Neural cell (in vitro differentiated cells): ENCODE measurements around the gene LRMDA. TPM values are rescaled to one million over a fixed set of nuclear protein-coding genes. Genes with fewer than 3 reads are reported as not detected.

Experiments used
- H2AFZ ChIP-seq: fragments of 200-600, 300-800 bp; sonication (generic), shearing (Covaris generic); 2 replicates; pipeline ENCODE4 v1.6.0; 2014; ENCODE audit warnings: low read depth, mild to moderate bottlenecking, antibody characterized with exemption, low read length, moderate library complexity
- H3F3A ChIP-seq: fragments of 200-600 bp; shearing (Covaris generic); 2 replicates; pipeline ENCODE4 v1.6.1; 2016; ENCODE audit warnings: mild to moderate bottlenecking, moderate library complexity, mixed read lengths, antibody characterized with exemption, low read length; ENCODE audit not compliant: insufficient read depth, poor library complexity, severe bottlenecking
- H3K27ac ChIP-seq: fragments of 200-600, 300-800 bp; sonication (generic), shearing (Covaris generic); 2 replicates; pipeline ENCODE4 v1.5.1; 2014; ENCODE audit warnings: mild to moderate bottlenecking, low read length, moderate library complexity
- H3K27me3 ChIP-seq: fragments of 300-800, 200-600 bp; sonication (generic), shearing (Covaris generic); 2 replicates; pipeline ENCODE4 v1.6.0; 2014; ENCODE audit warnings: mild to moderate bottlenecking, low read depth, low read length, moderate library complexity; ENCODE audit not compliant: insufficient read depth
- H3K36me3 ChIP-seq: fragments of 300-800, 200-600 bp; sonication (generic), shearing (Covaris generic); 2 replicates; pipeline ENCODE4 v1.5.1; 2014; ENCODE audit warnings: mild to moderate bottlenecking, antibody characterized with exemption, low read length, moderate library complexity; ENCODE audit not compliant: insufficient read depth
- H3K4me2 ChIP-seq: fragments of 300-800, 200-600 bp; sonication (generic), shearing (Covaris generic); 2 replicates; pipeline ENCODE4 v1.6.0; 2014; ENCODE audit warnings: mild to moderate bottlenecking, low read length
- H3K4me3 ChIP-seq: fragments of 300-800, 200-600 bp; sonication (generic), shearing (Covaris generic); 2 replicates; pipeline ENCODE4 v1.5.1; 2014; ENCODE audit warnings: mild to moderate bottlenecking, low read length, moderate library complexity
- H3K79me2 ChIP-seq: fragments of 200-600 bp; shearing (Covaris generic); replicated peaks from 2 replicates; pipeline ENCODE4 v1.6.0; 2014; ENCODE audit warnings: mild to moderate bottlenecking, low read length, moderate library complexity; ENCODE audit not compliant: insufficient read depth
- H3K9ac ChIP-seq: fragments of 300-800, 200-600 bp; sonication (generic), shearing (Covaris generic); 2 replicates; pipeline ENCODE4 v1.6.1; 2016; ENCODE audit warnings: mild to moderate bottlenecking, low read length, mixed read lengths
- H3K9me2 ChIP-seq: fragments of 200-600 bp; shearing (Covaris generic); 2 replicates; pipeline ENCODE4 v1.6.1; 2016; ENCODE audit warnings: mild to moderate bottlenecking, low read length, mixed read lengths; ENCODE audit not compliant: insufficient read depth
- H3K9me3 ChIP-seq: fragments of 200-600, 300-800 bp; sonication (generic), shearing (Covaris generic); 2 replicates; pipeline ENCODE4 v1.6.1; 2016; ENCODE audit warnings: mild to moderate bottlenecking, mixed run types, low read length, moderate library complexity, mixed read lengths
- H4K20me1 ChIP-seq: fragments of 200-600 bp; shearing (Covaris generic); 2 replicates; pipeline ENCODE4 v1.6.1; 2016; ENCODE audit warnings: mild to moderate bottlenecking, mixed run types; ENCODE audit not compliant: insufficient read depth
- EP300 ChIP-seq: fragments of 450-650 bp; conservative IDR thresholded peaks from 2 replicates; pipeline ENCODE4 v1.6.1; 2014; ENCODE audit warnings: antibody characterized with exemption, mild to moderate bottlenecking, moderate library complexity; ENCODE audit not compliant: poor library complexity, severe bottlenecking
- EZH2 ChIP-seq: fragments of 200-600, 300-800 bp; shearing (Covaris generic), sonication (generic); IDR thresholded peaks from 2 replicates; pipeline ENCODE4 v1.6.1; 2014; ENCODE audit warnings: antibody characterized with exemption, low read length, borderline replicate concordance, mild to moderate bottlenecking; ENCODE audit not compliant: insufficient read depth, poor library complexity, severe bottlenecking
- MXI1 ChIP-seq: fragments of 450-650 bp; conservative IDR thresholded peaks from 2 replicates; pipeline ENCODE4 v1.6.1; 2014; ENCODE audit warnings: antibody characterized with exemption, mild to moderate bottlenecking; ENCODE audit not compliant: poor library complexity, severe bottlenecking
- POLR2AphosphoS5 ChIP-seq: IDR thresholded peaks from 2 replicates; pipeline ENCODE4 v1.6.1; 2012
- RAD21 ChIP-seq: fragments of 450-650 bp; conservative IDR thresholded peaks from 2 replicates; pipeline ENCODE4 v1.6.1; 2014; ENCODE audit warnings: antibody characterized with exemption, mild to moderate bottlenecking, moderate library complexity
- SMC3 ChIP-seq: fragments of 450-650 bp; conservative IDR thresholded peaks from 2 replicates; pipeline ENCODE4 v1.6.1; 2014; ENCODE audit warnings: antibody characterized with exemption, mild to moderate bottlenecking, moderate library complexity; ENCODE audit not compliant: poor library complexity
- TAF1 ChIP-seq: IDR thresholded peaks from 2 replicates; pipeline ENCODE4 v1.6.1; 2012; ENCODE audit warnings: low read depth
- polyA plus RNA-seq: library from polyadenylated mRNA; depleted of rRNA; stranded (reverse); fragments of >200 nt; gene quantifications from 2 replicates; pipeline ENCODE4 v1.2.3, GENCODE V29; 2014
- TF ChIP-seq, protein P1 (sequence below): IDR thresholded peaks from 2 replicates; pipeline ENCODE4 v1.6.1; 2012; ENCODE audit warnings: borderline replicate concordance
- TF ChIP-seq, protein P2 (sequence below): fragments of 450-650 bp; IDR thresholded peaks from 2 replicates; pipeline ENCODE4 v1.5.1; 2014; ENCODE audit warnings: antibody characterized with exemption, mild to moderate bottlenecking, moderate library complexity; ENCODE audit not compliant: poor library complexity, severe bottlenecking

The LRMDA gene
- polyA plus RNA-seq, 1 donor from 2014 or later = 5.6 TPM

DNA sequence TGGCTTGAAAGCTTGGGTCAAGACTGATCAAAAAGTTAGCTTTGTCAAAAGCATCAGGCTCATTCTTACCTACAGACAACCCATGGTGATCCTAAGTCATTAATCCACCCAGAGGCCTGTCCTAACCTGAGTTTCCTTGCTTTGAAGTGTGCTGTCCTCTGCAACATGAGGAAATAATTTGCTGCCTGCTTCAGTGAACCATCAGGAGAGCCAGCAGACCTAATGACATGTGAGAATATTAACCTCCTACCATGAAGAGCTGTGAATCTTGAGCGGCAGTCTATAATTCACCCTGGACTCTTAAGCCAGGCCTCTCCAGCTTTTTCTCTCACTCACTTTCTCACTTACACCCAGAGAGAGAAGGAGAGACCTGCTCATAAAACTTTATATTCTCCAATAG, 590.0 kb downstream of the LRMDA start:
- no peaks in the 10 kb centered on the region for H3K9me3 ChIP-seq
- H3K36me3 ChIP-seq = no peaks in the 10 kb centered on the region
- no peak overlapping the region for H3K9ac ChIP-seq
- no peak overlapping the region for H3K4me3 ChIP-seq
- no peak overlapping the region for H2AFZ ChIP-seq
- H3K4me2 ChIP-seq = no peak overlapping the region
- TF ChIP-seq, protein P1, sequence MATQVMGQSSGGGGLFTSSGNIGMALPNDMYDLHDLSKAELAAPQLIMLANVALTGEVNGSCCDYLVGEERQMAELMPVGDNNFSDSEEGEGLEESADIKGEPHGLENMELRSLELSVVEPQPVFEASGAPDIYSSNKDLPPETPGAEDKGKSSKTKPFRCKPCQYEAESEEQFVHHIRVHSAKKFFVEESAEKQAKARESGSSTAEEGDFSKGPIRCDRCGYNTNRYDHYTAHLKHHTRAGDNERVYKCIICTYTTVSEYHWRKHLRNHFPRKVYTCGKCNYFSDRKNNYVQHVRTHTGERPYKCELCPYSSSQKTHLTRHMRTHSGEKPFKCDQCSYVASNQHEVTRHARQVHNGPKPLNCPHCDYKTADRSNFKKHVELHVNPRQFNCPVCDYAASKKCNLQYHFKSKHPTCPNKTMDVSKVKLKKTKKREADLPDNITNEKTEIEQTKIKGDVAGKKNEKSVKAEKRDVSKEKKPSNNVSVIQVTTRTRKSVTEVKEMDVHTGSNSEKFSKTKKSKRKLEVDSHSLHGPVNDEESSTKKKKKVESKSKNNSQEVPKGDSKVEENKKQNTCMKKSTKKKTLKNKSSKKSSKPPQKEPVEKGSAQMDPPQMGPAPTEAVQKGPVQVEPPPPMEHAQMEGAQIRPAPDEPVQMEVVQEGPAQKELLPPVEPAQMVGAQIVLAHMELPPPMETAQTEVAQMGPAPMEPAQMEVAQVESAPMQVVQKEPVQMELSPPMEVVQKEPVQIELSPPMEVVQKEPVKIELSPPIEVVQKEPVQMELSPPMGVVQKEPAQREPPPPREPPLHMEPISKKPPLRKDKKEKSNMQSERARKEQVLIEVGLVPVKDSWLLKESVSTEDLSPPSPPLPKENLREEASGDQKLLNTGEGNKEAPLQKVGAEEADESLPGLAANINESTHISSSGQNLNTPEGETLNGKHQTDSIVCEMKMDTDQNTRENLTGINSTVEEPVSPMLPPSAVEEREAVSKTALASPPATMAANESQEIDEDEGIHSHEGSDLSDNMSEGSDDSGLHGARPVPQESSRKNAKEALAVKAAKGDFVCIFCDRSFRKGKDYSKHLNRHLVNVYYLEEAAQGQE = no peak
- no peak for TF ChIP-seq EP300
- no peak for TF ChIP-seq MXI1
- TF ChIP-seq, protein P2, sequence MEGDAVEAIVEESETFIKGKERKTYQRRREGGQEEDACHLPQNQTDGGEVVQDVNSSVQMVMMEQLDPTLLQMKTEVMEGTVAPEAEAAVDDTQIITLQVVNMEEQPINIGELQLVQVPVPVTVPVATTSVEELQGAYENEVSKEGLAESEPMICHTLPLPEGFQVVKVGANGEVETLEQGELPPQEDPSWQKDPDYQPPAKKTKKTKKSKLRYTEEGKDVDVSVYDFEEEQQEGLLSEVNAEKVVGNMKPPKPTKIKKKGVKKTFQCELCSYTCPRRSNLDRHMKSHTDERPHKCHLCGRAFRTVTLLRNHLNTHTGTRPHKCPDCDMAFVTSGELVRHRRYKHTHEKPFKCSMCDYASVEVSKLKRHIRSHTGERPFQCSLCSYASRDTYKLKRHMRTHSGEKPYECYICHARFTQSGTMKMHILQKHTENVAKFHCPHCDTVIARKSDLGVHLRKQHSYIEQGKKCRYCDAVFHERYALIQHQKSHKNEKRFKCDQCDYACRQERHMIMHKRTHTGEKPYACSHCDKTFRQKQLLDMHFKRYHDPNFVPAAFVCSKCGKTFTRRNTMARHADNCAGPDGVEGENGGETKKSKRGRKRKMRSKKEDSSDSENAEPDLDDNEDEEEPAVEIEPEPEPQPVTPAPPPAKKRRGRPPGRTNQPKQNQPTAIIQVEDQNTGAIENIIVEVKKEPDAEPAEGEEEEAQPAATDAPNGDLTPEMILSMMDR = no peak
- no peak for TF ChIP-seq EZH2
- no peak for TF ChIP-seq SMC3
- TF ChIP-seq RAD21 = no peak
- TF ChIP-seq TAF1 = no peak
- TF ChIP-seq POLR2AphosphoS5 = no peak
- no peaks in the 10 kb centered on the region for H3K9me2 ChIP-seq
- H3K27ac ChIP-seq = no peak overlapping the region
- H3K79me2 ChIP-seq = no peaks in the 10 kb centered on the region
- no peaks in the 10 kb centered on the region for H4K20me1 ChIP-seq
- no peaks in the 10 kb centered on the region for H3F3A ChIP-seq
- H3K27me3 ChIP-seq = no peaks in the 10 kb centered on the region

DNA sequence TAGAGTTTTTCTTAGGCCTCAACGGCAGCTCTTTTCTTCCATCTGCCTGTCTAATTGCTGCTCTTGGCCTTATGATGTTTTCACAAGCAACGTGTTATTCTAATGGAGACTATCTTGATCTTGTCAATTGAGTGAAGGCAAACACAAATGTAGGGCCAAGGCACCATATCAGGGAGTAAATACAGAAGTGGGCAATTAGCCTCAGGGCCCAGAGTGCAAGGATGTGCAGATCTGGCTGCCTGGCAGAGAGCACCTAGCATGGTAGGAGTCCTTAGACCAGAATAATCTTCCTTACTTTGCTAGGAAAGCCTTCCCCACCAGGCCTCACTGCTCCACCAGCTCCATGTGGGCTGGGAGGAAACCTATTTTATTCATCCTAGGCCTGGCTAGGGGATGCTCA, 590.9 kb downstream of the LRMDA start:
- H3K9me3 ChIP-seq = no peaks in the 10 kb centered on the region
- TF ChIP-seq, protein P1 = no peak
- TF ChIP-seq SMC3 (no peak), EZH2 (no peak), EP300 (no peak), POLR2AphosphoS5 (no peak), MXI1 (no peak), TAF1 (no peak), RAD21 (no peak)
- TF ChIP-seq, protein P2 = no peak

More for the DNA sequence above, 590.9 kb downstream of the LRMDA start:
- H3K9me2 ChIP-seq = no peaks in the 10 kb centered on the region
- H3K79me2 ChIP-seq = no peaks in the 10 kb centered on the region
- H3K4me3 ChIP-seq = no peak overlapping the region
- no peak overlapping the region for H3K4me2 ChIP-seq
- no peak overlapping the region for H2AFZ ChIP-seq
- H3F3A ChIP-seq = no peaks in the 10 kb centered on the region
- no peaks in the 10 kb centered on the region for H3K27me3 ChIP-seq
- H3K27ac ChIP-seq = no peak overlapping the region
- no peak overlapping the region for H3K9ac ChIP-seq
- H4K20me1 ChIP-seq = no peaks in the 10 kb centered on the region
- no peaks in the 10 kb centered on the region for H3K36me3 ChIP-seq
